Measurements from ENCODE around the gene C4BPA. TPM values are rescaled to one million over a fixed set of nuclear protein-coding genes. Genes with fewer than 3 reads are reported as not detected.

The C4BPA gene
- total RNA-seq, 1 donor from 2014 or later, result not detected

DNA sequence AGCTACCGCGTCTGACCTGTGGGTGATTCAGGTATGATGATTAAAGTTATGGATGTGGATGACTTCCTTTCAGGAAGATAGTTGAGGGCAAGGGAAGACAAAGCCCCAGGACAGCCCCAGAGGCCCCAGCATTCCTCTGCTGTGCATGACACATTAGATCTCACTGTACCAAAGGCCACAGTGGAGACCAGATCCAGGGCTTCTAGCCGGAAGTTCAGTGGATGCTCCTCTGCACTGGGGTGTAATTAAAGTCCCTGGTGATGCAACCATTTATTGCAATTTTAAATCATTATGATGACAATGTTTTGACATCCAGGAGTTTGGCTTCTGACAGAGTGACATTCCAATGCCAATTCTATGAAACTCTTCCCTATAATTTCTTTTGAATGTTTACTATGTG lies 5.0 kb downstream of the C4BPA start:
- DNase-seq (ENCODE audit: extremely low read depth, low read depth, low spot score), result no peak

DNA sequence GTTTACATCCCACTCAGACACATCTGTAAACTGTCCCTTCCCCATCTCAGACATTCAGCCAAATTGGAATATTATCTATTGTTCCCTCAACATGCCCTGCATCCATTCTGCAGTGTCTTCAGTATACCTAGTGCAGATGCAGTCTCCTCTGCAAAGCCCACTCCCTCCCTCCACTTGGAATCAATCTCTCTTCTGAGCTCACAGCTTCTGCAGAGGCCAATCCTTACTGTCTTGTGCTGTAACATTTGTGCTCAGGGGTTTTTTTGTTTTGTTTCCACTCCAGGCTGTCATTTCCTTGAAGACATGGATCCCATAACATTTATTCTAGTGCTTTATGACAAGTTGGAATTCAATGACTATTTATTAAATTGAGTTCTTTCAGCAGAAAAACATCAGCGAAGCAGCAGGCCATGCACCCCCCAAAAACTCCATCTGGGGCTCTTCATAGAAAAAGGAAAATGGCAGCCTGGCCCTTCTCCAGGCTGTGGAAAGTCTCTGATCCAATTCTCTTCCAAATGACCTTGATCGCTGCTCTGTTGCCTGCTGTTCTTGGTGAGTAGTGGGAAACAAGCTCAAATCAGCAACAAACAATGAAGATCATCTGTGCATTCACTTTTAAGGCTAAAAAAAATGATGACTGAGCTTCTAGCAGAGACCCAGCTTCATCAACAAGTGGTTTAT lies 8.7 kb downstream of the C4BPA start:
- no peak for DNase-seq (ENCODE audit: extremely low read depth, low read depth, low spot score)

DNA sequence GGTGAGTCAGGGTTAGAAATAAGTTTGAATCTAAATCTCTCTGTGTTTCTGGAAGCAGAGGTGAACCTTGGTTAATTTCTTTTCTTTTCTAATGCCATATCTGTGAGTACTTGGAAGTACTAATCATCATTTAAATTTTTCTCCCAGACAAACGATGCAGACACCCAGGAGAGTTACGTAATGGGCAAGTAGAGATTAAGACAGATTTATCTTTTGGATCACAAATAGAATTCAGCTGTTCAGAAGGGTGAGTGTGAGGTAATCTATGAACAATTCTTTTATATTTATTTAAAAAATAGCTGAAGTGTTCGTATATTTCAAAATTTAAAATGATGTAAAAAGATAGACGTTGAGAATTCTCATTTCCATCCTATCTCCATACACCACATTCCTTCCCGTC lies 11.2 kb downstream of the C4BPA start:
- no peak for DNase-seq (ENCODE audit: extremely low read depth, low read depth, low spot score)

DNA sequence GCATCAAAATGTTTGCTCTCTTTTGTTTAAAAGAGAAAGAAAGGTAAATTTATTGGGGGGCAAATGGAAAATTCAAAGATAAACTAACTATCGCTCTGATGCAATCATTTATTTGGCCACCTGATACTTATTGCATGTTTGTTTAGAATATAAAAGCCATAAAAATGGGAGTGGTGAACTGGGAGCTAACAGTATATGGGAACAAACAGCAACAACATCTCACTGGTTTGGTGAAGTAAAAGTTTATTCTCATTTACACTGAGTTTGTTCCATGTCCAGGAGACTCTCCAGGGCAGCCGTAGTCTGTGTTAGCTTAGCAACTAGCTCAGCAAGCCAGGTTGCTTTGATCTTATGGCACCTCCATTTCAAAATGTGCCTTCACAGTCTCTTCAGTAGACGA lies 20.4 kb downstream of the C4BPA start:
- DNase-seq (ENCODE audit: extremely low read depth, low read depth, low spot score), result no peak

DNA sequence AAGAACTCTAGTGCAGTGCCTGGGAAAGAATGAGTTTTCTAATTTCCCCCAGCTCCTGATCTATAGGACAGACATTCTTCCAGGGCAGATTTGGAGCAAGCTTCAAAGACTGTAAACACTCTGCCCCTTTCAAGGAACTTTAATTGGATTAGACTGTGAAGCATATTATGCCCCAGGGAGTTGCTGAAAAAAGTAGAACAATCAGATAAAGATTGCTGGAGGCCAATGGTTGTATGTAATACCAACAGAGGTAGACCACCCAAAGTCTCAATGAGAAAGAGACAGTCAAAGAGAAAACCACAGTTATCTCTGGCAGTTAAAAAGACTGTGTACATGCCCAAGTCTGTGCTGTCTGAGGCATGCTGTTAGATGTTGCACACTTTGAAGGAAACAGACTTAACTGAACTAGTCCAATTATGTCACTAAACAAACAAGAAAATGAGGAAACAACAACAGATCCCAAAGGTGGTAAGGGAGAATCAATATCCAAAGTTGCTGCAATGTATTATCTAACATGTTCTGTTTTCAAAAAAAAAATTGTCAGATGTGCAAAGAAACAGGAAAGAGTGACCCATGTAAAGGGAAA lies 24.4 kb downstream of the C4BPA start:
- no peak for DNase-seq (ENCODE audit: extremely low read depth, low read depth, low spot score)

DNA sequence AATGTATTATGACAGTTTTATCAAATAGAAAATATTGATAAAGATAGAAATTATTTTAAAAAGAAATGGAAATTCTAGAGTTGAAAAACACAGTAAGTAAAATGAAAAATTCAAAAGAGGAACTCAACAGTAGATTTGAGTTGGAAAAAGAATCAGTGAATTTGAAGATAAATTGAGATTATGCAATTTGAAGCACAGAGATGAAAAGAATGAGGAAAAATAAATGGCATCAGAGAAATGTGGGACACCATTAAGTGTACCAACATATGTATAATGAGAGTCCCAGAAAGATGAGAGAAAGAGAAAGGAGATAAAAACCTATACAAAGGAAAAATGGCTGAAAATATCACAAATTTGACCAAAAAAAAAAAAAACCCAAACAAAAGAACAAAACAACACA lies 25.0 kb downstream of the C4BPA start:
- no peak for DNase-seq (ENCODE audit: extremely low read depth, low read depth, low spot score)

DNA sequence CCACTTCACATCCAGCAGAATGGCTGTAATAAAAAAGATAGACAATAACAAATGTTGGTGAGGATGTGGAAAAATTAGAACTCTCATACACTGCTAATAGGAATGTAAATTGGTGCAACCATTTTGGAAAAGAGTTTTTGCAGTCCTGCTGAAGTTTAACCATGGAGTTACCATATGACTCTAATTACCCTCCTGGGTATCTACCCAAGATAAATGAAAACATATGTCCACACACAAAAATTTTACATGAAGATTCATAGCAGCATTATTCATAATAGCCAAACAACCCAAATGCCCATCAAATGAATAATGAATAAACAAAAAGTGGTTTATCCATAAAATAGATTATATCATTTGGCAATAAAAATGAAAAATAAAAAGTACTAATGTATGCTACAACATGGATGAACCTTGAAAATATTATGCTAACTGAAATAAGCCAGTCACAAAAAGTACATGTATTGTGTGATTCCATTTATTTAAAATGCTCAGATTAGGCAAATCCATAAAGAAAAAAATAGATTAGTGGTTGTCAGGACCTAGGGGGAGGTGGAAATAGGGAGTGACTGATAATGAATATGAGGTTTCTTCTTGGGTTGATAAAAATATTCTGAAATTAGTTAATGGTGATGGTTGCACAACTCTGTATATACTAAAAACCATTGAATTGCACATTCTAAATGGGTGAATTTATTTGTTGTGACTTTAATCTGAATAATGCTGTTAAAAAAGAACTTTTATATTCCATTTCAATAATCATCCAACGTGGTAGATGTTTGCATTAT lies 26.4 kb downstream of the C4BPA start:
- DNase-seq (ENCODE audit: extremely low read depth, low read depth, low spot score), result no peak

DNA sequence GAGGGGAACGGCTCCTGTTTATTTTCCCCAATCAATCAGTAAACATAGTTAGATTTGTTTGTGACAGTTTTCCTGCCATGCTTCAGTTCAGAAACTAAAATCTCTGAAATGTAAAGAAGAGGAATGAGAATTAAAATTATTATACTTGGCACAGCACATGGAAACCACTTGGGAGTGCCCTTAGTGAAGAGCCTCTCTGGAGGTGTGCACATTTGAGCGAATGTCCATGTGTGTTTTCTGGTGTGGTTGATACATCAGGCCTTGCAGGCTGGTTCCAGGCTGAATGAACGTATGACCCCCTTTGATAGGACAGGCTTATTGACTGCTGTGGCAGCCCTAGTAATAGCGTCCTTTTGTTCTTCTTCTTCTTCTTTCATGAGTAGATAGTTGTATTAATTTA lies 27.1 kb downstream of the C4BPA start:
- no peak for DNase-seq (ENCODE audit: extremely low read depth, low read depth, low spot score)

DNA sequence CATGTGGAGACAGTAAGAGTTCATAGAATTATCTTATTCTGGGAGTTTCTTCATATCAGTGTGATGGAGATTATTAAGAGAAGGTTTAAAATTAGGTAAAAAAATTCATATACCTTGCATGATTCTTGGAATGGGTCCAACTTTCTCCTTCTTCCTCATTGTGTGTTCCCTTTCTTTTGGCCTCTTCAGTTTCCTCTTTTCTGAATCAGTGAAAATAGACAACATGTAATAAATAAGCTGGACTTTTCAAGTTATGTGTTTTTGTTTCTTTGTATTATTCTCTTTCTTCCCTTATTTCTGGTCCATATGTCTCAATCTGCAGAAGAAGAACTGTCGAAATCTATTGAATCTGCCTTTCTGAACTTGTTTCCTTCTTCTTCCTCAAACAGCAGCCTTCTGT lies 30.5 kb downstream of the C4BPA start:
- DNase-seq (ENCODE audit: extremely low read depth, low read depth, low spot score), result no peak

DNA sequence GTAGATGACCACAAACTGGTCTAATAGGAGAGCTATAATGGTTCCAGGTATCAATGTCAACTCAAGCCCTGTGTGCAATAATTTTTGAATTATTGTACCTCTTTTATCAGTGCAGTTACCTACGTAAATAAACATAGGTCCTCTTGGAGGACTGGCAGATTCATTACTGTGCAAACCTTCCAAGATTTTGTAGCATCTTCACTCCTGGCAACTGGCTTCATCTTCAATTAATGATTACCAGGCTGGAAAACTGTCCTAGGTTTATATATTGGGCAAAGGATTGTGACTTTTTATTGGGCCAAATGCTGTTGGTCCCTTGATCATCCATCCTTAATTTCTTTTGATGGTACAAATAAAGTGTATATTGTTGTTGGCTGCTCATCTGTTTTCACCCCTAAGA lies 35.6 kb downstream of the C4BPA start:
- DNase-seq (ENCODE audit: extremely low read depth, low read depth, low spot score), result no peak

DNA sequence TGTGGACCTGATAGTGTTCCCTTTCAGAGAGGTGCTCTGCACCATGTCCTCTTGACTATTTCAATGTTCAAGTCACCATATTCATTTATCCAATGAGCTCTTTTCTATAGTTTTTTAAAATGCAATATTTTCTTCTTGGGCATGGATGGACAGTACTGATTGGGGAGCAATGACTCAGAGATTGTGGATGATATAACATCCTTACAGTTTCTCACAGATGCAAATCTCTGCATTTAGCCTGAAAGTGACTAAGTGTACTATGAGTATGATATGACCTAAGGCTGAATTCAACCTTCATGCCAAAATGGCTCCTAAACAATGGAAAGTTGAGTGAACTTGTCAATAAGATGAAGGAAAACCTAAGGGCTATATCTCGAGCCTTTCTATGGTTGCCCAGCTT lies 36.5 kb downstream of the C4BPA start:
- DNase-seq (ENCODE audit: extremely low read depth, low read depth, low spot score), result no peak

DNA sequence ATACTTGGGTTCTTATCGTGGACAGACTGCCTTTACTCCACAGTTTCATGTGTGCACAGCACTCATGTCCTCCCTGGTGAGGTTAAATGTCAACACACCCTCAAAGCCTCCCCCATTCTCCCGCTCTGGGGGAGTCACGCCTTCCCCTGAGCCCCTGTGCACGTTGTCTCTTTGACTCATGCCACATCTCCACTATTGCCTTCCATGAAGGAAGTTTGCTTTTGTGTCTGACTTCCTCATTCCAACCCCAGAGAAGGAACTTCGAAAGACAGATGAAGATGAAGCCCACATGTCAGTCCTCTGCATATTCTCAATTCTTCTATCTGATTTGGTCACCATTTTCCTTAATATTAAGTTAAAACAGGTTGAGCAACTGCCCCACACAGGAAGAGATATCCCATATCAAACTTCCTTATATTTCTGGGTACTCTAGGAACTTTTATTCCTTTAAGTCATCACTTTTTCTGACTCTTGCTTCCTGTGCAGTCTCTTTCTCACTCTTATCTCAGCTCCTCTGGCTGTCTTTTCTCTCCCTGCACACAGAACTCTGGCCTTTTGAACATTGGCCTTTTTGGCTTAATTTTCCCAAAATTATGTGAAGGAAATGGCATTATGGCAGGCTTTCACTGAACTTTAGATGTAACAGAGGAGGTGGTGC lies 41.5 kb downstream of the C4BPA start:
- no peak for DNase-seq (ENCODE audit: extremely low read depth, low read depth, low spot score)

DNA sequence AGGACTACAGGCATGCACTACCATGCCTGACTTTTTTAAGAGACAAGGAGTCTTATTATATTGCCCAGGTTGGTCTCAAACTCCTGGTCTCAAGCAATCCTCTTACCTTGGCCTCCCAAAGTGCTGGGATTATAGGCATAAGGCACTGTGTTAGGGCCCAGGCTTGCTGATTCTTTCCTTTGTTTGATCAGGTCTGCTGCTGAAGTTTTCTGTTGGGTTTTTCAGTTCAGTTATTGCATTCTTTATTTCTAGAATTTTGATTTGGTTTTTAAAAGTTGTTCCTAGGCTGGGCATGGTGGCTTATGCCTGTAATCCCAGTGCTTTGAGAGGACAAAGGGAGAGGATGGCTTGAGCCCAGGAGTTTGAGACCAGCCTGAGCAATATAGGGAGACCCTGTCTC lies 47.9 kb downstream of the C4BPA start:
- DNase-seq (ENCODE audit: extremely low read depth, low read depth, low spot score), result no peak

DNA sequence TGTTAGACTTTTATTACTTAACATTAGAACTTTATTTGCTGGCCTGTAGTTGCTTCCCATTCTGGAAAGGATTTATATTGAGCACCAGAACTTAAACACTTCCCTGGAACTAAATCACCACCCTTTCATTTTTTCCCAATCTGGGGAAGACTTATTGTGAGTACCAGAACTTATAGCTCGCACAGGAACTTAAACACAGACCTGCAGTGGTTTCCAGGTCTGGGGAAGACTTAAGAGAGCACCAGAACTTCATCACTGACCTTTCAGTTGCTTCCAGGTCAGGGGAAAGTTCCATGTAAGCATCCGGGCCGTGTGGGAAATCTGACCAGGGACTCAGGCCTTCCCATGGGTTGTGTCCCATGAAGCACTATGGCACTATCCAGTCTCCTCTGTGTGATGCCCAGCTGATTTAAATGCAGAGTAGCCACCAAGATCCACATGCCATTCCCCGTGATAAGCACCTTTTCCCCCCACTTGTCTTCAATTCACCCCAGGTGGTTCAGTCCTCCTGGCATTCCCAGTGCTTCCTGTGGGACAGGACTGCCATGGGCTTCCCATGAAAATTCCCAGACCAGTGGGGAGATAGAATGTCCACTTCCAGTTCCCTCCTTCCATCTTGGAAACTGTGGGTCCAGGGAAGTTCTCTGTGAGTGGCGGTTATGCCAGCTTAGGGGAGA lies 48.9 kb downstream of the C4BPA start:
- no peak for DNase-seq (ENCODE audit: extremely low read depth, low read depth, low spot score)

DNA sequence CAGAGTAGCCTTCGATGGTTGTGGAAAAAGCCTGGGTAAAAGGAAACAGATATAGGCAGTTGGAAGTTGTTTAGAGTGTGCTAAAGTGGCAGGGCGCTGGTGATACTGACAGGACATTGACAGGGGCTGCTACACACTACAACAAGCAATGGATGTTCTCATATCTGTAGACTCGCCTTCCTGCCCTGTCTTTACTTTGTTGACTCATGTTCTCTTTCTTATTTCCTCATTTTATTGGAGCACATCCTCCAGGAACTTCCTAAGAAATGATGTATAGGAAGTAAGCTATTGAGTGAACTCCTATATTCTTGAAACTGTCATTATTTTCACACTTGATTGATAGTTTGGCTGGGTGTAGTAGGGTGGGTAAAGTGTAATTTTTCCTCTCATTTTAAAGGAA lies 51.0 kb downstream of the C4BPA start:
- no peak for DNase-seq (ENCODE audit: extremely low read depth, low read depth, low spot score)

DNA sequence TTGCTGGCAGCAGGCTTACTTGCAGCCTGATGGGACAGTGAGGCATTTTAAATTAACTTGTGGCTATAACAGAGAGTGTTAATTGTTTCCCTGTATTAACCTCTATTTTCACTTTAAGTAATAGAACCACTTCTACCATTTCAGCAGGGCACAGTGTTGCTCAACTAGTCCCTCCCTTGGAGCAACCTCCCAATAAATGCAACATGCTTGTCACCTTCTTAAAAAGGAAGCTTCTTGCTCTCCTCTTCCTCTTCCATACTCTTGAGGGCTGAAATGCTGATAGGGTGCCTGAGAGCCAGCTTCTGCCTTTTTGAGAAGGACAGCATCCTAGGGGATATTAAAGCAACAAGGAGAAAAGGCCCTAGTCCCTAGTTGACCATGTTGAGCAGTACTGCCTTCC lies 52.1 kb downstream of the C4BPA start:
- DNase-seq (ENCODE audit: extremely low read depth, low read depth, low spot score), result no peak

DNA sequence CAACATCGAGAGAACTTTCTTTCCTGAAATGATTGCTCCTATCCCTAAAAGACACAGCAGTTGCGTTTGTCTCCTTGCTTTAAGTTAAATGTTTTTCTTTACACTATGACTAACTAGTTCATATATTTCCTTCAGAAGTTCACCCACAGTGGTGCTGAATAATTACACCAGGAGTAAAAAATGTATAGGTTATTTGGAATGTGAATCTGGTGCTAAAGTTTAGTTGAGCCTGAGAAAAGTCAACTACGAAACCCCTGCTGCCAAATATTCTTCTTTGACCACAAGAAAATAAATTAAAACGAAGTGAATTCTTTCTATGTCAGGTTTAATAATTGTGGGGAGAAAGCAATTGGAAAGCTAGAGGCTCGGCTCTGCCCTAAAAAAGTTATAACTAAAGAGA lies 52.8 kb downstream of the C4BPA start:
- DNase-seq (ENCODE audit: extremely low read depth, low read depth, low spot score), result no peak

DNA sequence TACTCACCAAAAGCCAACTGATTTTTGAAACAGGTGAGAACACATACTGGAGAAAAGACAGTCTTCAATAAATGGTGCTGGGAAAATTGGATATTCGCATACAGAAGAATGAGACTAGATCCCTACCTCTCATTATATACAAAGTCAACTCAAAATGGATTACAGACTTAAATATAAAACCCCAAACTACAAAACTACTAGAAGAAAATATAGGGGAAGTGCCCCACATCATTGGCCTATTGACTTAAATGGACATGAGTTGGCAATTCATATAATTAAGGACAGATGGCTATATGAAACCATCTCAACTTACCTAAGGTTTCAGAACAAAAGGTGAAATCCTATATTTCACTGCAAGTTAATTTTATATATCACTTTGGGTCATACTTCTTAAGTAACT lies 60.1 kb downstream of the C4BPA start:
- DNase-seq (ENCODE audit: extremely low read depth, low read depth, low spot score), result no peak

DNA sequence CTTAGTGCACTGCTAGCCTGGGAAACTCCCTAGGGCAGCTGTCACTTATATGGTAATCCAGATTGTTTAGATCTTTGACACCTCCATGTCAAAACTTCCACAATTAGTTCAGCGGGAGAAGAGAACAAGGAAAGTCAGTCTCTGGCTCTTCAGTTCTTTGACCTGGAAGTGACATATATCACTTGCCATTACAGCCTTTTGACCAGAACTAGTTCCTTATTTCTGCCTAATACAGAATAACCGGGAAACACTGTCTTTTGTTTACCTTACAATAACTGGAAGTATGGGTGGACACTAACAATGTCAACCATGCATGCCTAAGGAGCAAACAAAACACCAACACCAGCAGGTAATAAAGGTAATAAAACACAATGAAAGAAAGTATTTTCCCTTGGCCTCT lies 68.3 kb downstream of the C4BPA start:
- no peak for DNase-seq (ENCODE audit: extremely low read depth, low read depth, low spot score)

DNA sequence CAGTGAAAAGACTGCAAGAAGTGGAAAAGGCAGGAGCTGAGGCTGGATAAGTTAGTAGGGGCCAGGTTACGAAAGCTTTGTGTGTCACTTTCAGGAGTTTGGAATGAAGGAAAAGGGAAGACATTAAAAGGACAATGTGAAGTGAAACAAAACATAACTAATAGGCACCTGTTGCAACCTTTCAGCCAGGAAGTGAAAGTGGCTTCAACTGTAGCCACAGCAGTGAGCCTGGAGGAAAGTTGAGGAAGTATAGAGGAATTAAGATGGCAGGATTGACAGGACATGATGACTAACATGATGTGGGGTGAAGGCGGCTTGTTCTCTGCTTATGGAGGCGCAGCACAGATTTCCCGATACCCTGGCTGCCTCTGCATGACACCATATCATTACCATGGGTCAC lies 68.9 kb downstream of the C4BPA start:
- DNase-seq (ENCODE audit: extremely low read depth, low read depth, low spot score), result no peak

DNA sequence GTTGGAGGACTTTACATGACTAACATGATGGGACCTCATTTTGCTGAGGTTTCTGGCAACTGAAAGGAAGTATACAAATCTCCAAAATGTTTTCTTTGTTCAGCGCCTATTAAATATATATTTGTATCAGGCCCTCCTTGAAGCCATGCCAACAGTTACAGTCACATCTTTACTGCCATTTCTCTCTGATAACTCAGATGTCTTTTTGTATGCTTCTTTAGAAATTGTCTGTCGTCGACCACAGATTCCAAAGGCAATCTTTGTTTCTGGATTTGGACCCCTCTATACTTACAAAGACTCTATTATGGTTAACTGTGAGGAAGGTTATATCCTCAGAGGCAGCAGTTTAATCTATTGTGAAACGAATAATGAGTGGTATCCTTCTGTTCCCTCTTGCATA lies 69.4 kb downstream of the C4BPA start:
- DNase-seq (ENCODE audit: extremely low read depth, low read depth, low spot score), result no peak

All from glomerular endothelial cell (primary cell).